HG03342 (cell line): ENCODE data around the gene AP3D1.
"Not testable (repeated sequence)": the region's sequence is repeated elsewhere in the genome, so short reads cannot be mapped to it uniquely, and the experiment has no call there.

Experiments used
- ATAC-seq: cut with Tn5 transposase; IDR thresholded peaks from one replicate; pipeline ENCODE4 v1.9.1; 2021; ENCODE audit warnings: mild to moderate bottlenecking, moderate library complexity; ENCODE audit not compliant: unreplicated experiment

The AP3D1 gene

GRCh38 chr19:2129892-2130770 is 21.2 kb downstream of the AP3D1 start:
- no peak for ATAC-seq

GRCh38 chr19:2129486-2129885 is 21.9 kb downstream of the AP3D1 start:
- ATAC-seq: no peak

- ATAC-seq: no peak
Observed at GRCh38 chr19:2129022-2129421, 22.3 kb downstream of the AP3D1 start.

- ATAC-seq: not testable (repeated sequence)
Observed at GRCh38 chr19:2128252-2128651, 23.1 kb downstream of the AP3D1 start.

GRCh38 chr19:2127758-2128157 is 23.6 kb downstream of the AP3D1 start:
- no peak for ATAC-seq

- ATAC-seq: no peak
Observed at GRCh38 chr19:2126879-2127518, 24.4 kb downstream of the AP3D1 start.

- ATAC-seq: no peak
Observed at GRCh38 chr19:2123682-2124387, 27.5 kb downstream of the AP3D1 start.

GRCh38 chr19:2122982-2123381 is 28.4 kb downstream of the AP3D1 start:
- ATAC-seq: no peak

- ATAC-seq: no peak
Observed at GRCh38 chr19:2122251-2122650, 29.1 kb downstream of the AP3D1 start.

GRCh38 chr19:2121416-2122051 is 29.8 kb downstream of the AP3D1 start:
- ATAC-seq: no peak

- no peak for ATAC-seq
Observed at GRCh38 chr19:2120821-2121220, 30.5 kb downstream of the AP3D1 start.

GRCh38 chr19:2119921-2120785 is 31.2 kb downstream of the AP3D1 start:
- ATAC-seq: no peak

GRCh38 chr19:2118438-2118837 is 32.9 kb downstream of the AP3D1 start:
- ATAC-seq: no peak

GRCh38 chr19:2117215-2117960 is 34.0 kb downstream of the AP3D1 start:
- no peak for ATAC-seq

- ATAC-seq: no peak
Observed at GRCh38 chr19:2116507-2116906, 34.9 kb downstream of the AP3D1 start.

GRCh38 chr19:2115911-2116426 is 35.4 kb downstream of the AP3D1 start:
- ATAC-seq: no peak

GRCh38 chr19:2115324-2115723 is 36.0 kb downstream of the AP3D1 start:
- no peak for ATAC-seq

- ATAC-seq: no peak
Observed at GRCh38 chr19:2114821-2115220, 36.5 kb downstream of the AP3D1 start.

GRCh38 chr19:2114218-2114617 is 37.1 kb downstream of the AP3D1 start:
- ATAC-seq: no peak
